K562 treated with DMSO at 1 percent for 12 hours (cell line): ENCODE results near the gene GTF2H4. TPM values are rescaled to one million over a fixed set of nuclear protein-coding genes. Genes with fewer than 3 reads are reported as not detected.

Experiments
- total RNA-seq: library from RNA; unstranded; fragments of 300-600 nt; gene quantifications from 2 replicates; pipeline ENCODE4 v1.2.3, GENCODE V29; 2022; ENCODE audit not compliant: insufficient read depth

Gene GTF2H4
- total RNA-seq, result 39.6 and 47.7 TPM in 2 replicates

DNA sequence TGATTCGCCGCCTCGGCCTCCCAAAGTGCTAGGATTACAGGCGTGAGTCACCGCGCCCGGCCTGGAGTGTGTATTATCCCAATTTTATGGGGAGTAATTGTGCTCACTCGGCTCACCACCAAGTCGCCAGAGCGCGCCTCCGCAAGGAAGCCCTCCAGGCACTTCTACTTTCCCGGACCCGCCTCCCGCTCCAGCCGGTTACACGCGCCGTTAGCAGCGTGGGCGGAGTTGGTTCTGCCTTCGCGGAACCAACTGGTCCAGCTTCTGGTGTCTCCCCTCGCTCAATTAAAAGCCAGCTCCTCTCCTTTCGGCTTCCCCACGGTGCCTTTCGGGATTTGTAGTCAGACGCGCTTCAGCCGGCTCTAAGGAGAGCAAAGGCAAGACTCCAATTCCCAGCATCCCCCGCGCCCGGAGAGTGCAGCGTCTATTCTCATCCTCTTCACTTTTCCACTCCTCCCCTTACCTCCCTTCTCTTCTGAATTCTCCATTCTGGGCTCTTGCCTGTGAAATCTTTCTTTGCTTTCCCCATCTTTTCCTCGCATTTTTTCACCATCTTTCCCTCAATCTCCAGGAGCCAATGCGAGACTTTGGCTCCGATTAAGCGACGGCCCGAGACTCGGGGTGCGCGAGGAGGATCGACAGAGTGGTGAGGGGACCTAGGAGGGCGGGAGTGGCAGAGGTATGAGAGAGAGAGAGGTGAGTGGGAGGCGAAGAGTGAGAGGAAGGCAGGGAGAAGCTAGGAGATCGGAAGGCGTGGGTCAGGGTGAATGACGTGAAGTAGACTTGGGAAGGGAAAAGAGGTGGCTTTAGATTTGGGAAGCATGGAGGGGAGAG lies at the start of gene GTF2H4:
TSS of gene GTF2H4 (plus strand) at position 450 of the 834 bp plus-strand sequence.

DNA sequence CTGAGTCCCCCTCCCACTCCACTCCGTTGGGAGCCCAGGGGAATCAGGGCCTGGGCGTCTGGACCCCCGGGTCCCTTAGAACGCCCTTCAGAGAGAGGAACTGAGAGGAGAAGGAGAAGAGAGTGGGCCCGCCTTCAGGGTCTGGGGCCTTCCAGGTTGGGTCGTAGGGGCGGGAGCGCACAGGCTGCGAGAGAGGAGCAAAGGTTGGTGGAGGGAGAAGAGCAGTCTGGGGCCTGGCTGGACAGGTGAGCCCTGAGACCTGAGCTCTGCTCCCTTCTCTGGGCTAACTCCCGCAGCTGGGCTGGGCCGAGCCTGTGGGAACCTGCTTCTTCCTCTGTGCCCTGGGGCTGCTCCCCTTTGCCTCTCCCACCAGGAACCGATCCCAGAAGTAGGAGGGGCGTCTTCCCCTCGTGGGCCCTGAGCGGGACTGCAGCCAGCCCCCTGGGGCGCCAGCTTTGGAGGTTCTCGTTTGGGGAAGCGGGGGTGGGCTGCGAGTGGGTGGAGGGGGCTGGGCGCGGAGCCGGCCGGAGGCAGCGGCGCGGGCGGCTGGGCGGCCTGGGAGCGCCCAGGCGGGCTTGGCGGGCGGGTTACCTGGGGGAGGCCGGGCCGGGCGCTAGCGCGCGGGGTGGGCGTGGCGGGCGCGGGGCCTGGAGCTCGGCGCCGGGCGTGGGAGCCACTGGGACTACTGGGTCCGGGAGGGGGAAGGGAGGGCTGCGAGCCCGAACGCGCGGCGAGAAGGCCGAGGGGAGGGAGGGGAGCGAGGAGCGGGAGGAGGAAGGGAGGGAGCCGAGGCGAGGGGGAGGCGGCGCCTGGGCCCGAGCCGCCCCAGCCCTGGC lies 24.1 kb upstream of the GTF2H4 start, which contains the start of gene DDR1:
TSS of gene DDR1 (plus strand) at position 835 of the 836 bp plus-strand sequence. CDS start 4,211 bp downstream, outside the sequence.

DNA sequence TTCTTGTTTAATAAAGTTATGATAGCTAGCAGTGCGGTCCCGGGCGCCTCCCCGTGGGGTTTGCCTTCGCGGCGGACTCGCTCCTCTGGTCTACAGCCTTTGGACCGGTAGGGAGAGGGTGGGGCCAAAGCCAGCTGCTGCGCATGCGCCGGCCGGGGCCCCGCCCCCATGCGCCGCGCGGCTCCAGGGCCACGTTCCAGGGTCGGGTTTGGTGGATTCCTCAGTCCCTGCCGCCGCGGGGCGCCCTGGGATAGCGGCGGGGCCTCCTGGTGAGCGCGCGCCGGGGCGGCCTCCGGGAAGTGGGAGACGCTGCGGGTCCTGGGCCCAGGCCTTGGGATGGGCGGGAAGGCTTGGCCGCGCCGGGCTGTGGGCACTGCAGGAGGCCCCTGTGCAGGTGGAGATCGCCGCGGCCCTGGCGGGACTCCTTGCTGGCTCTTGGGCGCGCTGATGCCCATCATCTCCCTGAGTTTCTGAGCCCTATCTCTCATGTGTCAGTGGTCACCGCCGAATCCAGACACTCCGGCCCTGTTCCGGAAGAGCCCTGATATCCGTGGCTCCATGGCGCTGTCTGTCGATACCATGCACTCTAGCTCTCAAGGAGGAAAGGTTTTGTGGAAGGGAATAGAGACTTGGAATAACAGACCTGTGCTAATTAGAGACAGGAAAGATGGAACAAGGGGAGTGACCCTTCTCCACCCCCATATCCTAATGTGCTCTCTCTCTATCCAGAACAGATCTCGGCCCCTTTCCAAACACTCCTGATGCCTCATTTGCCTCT lies 6.3 kb downstream of the GTF2H4 start, which contains the start of gene VARS2:
TSS of gene VARS2 (plus strand) at position 163 of the 778 bp plus-strand sequence. CDS start at position 762, 599 bp downstream.

DNA sequence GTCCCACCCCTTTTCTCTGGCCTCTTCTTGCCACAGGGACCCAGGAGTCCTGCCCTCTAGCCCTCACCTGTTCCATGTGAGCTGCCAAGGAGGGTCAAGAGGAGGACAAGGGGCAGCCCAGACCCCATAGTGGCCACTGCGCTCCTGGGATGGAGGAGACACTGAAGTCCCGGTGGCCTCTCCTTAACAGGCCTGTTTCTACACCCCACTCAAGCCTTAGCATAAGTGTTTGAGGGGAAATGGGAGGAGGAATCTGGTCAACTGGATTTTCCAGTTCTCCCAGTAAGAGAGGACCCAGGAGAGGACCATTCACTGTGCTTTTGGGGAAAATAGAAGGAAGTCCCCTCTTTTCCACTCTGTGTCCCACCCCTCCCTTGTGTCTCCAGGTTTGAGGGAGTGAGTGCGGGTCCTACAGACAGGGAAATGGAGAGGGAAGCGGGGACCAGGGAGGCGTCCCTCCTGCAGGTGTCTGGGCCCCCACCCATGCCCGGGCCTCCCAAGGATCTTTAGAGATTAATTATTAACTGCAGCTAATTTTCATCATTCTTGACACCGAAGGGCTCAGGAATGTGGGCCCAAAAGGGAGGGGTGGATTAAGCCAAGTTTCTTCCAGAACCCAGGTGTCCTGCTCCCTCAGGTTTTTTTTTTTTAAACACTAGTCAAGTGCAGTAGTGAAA lies 24.1 kb downstream of the GTF2H4 start, which contains the start of gene SFTA2:
TSS of gene SFTA2 (minus strand) at position 202 of the 677 bp plus-strand sequence. CDS start at position 128, 74 bp downstream.

DNA sequence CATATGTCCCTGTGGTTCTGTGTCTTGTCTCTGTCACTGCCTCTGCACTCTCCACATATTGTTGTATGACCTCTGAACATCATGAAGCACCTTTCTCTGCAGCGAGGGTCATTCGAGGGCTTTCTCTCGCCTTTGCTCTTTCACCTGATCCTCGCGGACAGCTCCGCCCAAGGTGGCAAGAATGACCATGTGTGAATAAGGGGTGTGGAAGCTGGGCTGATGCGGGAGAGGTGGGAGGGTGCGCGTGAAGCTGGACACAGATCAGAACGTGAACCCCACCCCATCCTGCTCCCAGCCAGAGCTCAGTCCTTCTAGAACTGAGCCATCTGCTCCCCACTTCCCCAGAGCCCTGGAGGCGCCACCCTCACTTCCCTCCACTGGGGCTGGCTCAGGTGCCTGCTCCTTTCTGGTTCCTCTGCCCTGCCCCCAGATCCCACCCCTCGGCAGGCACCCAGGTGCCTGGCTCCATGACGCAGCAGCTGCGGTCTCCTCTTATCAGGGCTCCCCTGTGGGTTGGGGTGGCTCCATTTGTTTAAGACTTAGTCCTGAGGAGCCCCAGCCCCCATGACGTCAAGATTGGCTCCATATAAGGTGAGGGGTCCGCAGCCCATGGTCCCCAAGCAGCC lies 32.5 kb downstream of the GTF2H4 start, which contains the start of gene MUCL3:
TSS of gene MUCL3 (plus strand) at position 613 of the 626 bp plus-strand sequence. CDS start 27 bp downstream, outside the sequence.

Other genes starting within 250 kb of the GTF2H4 start
- 39.0 and 61.2 TPM in 2 replicates for gene DHX16, start 235.2 kb upstream of the GTF2H4 start, total RNA-seq
- gene PPP1R18, start 221.6 kb upstream of the GTF2H4 start, total RNA-seq, result 94.1 and 132 TPM in 2 replicates
- gene NRM, start 217.2 kb upstream of the GTF2H4 start, total RNA-seq, result 26.0 and 32.4 TPM in 2 replicates
- 37.9 and 97.2 TPM in 2 replicates for gene MDC1, start 190.9 kb upstream of the GTF2H4 start, total RNA-seq
- gene TUBB, start 187.9 kb upstream of the GTF2H4 start, total RNA-seq, result 976 and 1,602 TPM in 2 replicates
- 233 and 258 TPM in 2 replicates for gene FLOT1, start 165.5 kb upstream of the GTF2H4 start, total RNA-seq
- 157 and 175 TPM in 2 replicates for gene IER3, start 163.7 kb upstream of the GTF2H4 start, total RNA-seq
- 35.9 and 63.9 TPM in 2 replicates for gene DDR1, start 23.7 kb upstream of the GTF2H4 start, total RNA-seq
- gene VARS2, start 6.0 kb downstream of the GTF2H4 start, total RNA-seq, result 27.0 and 53.9 TPM in 2 replicates
- not detected in 2 replicates for gene SFTA2, start 24.0 kb downstream of the GTF2H4 start, total RNA-seq
- not detected in 2 replicates for gene MUCL3, start 32.8 kb downstream of the GTF2H4 start, total RNA-seq
- not detected in 2 replicates for gene MUC21, start 75.5 kb downstream of the GTF2H4 start, total RNA-seq
- not detected in 2 replicates for gene MUC22, start 102.3 kb downstream of the GTF2H4 start, total RNA-seq
- not detected in 2 replicates for gene C6orf15, start 204.4 kb downstream of the GTF2H4 start, total RNA-seq
- not detected in 2 replicates for gene PSORS1C1, start 206.6 kb downstream of the GTF2H4 start, total RNA-seq
- gene CDSN, start 212.2 kb downstream of the GTF2H4 start, total RNA-seq, result not detected in 2 replicates
- not detected in 2 replicates for gene PSORS1C2, start 230.9 kb downstream of the GTF2H4 start, total RNA-seq
- gene CCHCR1, start 249.6 kb downstream of the GTF2H4 start, total RNA-seq, result 25.7 and 35.1 TPM in 2 replicates